Liver (tissue), 9 donors: Measurements from ENCODE around the gene TRIOBP. TPM values are rescaled to one million over a fixed set of nuclear protein-coding genes. Genes with fewer than 3 reads are reported as not detected.

Experiments used
- DNase-seq: peaks from one replicate; pipeline ENCODE4 v3.0.0-alpha.2; 2017; ENCODE audit warnings: low spot score
- H3K27ac ChIP-seq, 2 donors: one replicate each; pipeline ENCODE4 v1.7.0; 2013; ENCODE audit warnings: inconsistent platforms in 2 of 2, low read length in 2 of 2, control low read depth in 1 of 2, low read depth in 1 of 2, mild to moderate bottlenecking in 1 of 2
- H3K27me3 ChIP-seq, 4 donors: one replicate each; pipeline versions ENCODE4 v1.6.1 to v1.7.0; 2013; ENCODE audit warnings: low read length in 3 of 4, inconsistent platforms in 1 of 4, mild to moderate bottlenecking in 1 of 4, moderate library complexity in 1 of 4; ENCODE audit not compliant: control insufficient read depth in 4 of 4, insufficient read depth in 4 of 4
- H3K36me3 ChIP-seq, 4 donors: one replicate each; pipeline versions ENCODE4 v1.6.1 to v1.7.0; 2013; ENCODE audit warnings: low read length in 3 of 4, mild to moderate bottlenecking in 3 of 4, low read depth in 1 of 4, moderate library complexity in 1 of 4; ENCODE audit not compliant: control insufficient read depth in 4 of 4, insufficient read depth in 3 of 4
- H3K4me1 ChIP-seq, 4 donors: one replicate each; pipeline versions ENCODE4 v1.6.1 to v1.7.0; 2013; ENCODE audit warnings: low read length in 3 of 4, mild to moderate bottlenecking in 3 of 4, moderate library complexity in 1 of 4; ENCODE audit not compliant: control insufficient read depth in 4 of 4, insufficient read depth in 4 of 4
- H3K4me3 ChIP-seq, 3 donors: one replicate each; pipeline versions ENCODE4 v1.6.1 to v1.7.0; 2013; ENCODE audit warnings: low read length in 3 of 3, control low read depth in 1 of 3, low read depth in 1 of 3, mild to moderate bottlenecking in 1 of 3
- H3K9ac ChIP-seq, 2 donors: one replicate each; pipeline ENCODE4 v1.7.0; 2013; ENCODE audit warnings: low read length in 2 of 2, mild to moderate bottlenecking in 2 of 2, moderate library complexity in 2 of 2, control low read depth in 1 of 2, low read depth in 1 of 2
- H3K9me3 ChIP-seq, 4 donors: one replicate each; pipeline versions ENCODE4 v1.6.1 to v1.7.0; 2013; ENCODE audit warnings: low read length in 3 of 4; ENCODE audit not compliant: control insufficient read depth in 4 of 4
- ATF3 ChIP-seq: IDR thresholded peaks from 2 replicates; pipeline ENCODE4 v1.6.1; 2016; ENCODE audit warnings: antibody characterized with exemption
- CTCF ChIP-seq: fragments of 150-350 bp; IDR thresholded peaks from 2 replicates; pipeline ENCODE4 v1.5.1; 2017; ENCODE audit warnings: improper control_type of control experiment, low read depth, low read length; ENCODE audit not compliant: missing input control
- EGR1 ChIP-seq, 2 donors: IDR thresholded peaks; 2 replicates each; pipeline ENCODE4 v1.6.1; 2016 to 2018; ENCODE audit warnings: antibody characterized with exemption in 2 of 2, low read depth in 2 of 2
- FOXA1 ChIP-seq: IDR thresholded peaks from 2 replicates; pipeline ENCODE4 v1.6.1; 2016; ENCODE audit warnings: antibody characterized with exemption
- FOXA2 ChIP-seq: IDR thresholded peaks from 2 replicates; pipeline ENCODE4 v1.6.1; 2016; ENCODE audit warnings: antibody characterized with exemption
- GABPA ChIP-seq, 2 donors: IDR thresholded peaks in 1 of 2; conservative IDR thresholded peaks in 1 of 2; 2 replicates each; pipeline ENCODE4 v1.6.1; 2016; ENCODE audit warnings: antibody characterized with exemption in 2 of 2, mild to moderate bottlenecking in 1 of 2, moderate library complexity in 1 of 2
- HNF4A ChIP-seq, 2 donors: conservative IDR thresholded peaks; 2 replicates each; pipeline ENCODE4 v1.6.1; 2016; ENCODE audit warnings: antibody characterized with exemption in 2 of 2, mild to moderate bottlenecking in 2 of 2
- HNF4G ChIP-seq: IDR thresholded peaks from 2 replicates; pipeline ENCODE4 v1.6.1; 2016; ENCODE audit warnings: antibody characterized with exemption
- JUND ChIP-seq, 2 donors: IDR thresholded peaks; 2 replicates each; pipeline ENCODE4 v1.6.1; 2016; ENCODE audit warnings: antibody characterized with exemption in 2 of 2
- MAX ChIP-seq: IDR thresholded peaks from 2 replicates; pipeline ENCODE4 v1.6.1; 2016; ENCODE audit warnings: antibody characterized with exemption
- NR2F2 ChIP-seq: IDR thresholded peaks from 2 replicates; pipeline ENCODE4 v1.6.1; 2016; ENCODE audit warnings: antibody characterized with exemption
- RAD21 ChIP-seq, 2 donors: IDR thresholded peaks; 2 replicates each; pipeline ENCODE4 v1.6.1; 2016; ENCODE audit warnings: antibody characterized with exemption in 2 of 2, mild to moderate bottlenecking in 2 of 2
- REST ChIP-seq: IDR thresholded peaks from 2 replicates; pipeline ENCODE4 v1.6.1; 2016; ENCODE audit warnings: antibody characterized with exemption, mild to moderate bottlenecking
- RXRA ChIP-seq, 2 donors: IDR thresholded peaks; 2 replicates each; pipeline ENCODE4 v1.6.1; 2017 to 2018; ENCODE audit warnings: antibody characterized with exemption in 2 of 2, mild to moderate bottlenecking in 1 of 2
- SP1 ChIP-seq: IDR thresholded peaks from 2 replicates; pipeline ENCODE4 v1.6.1; 2018; ENCODE audit warnings: antibody characterized with exemption, mild to moderate bottlenecking
- TAF1 ChIP-seq: conservative IDR thresholded peaks from 2 replicates; pipeline ENCODE4 v1.6.1; 2016; ENCODE audit warnings: antibody characterized with exemption, mild to moderate bottlenecking
- YY1 ChIP-seq: IDR thresholded peaks from 2 replicates; pipeline ENCODE4 v1.6.1; 2016; ENCODE audit warnings: antibody characterized with exemption, mild to moderate bottlenecking
- ZBTB33 ChIP-seq: IDR thresholded peaks from 2 replicates; pipeline ENCODE4 v1.6.1; 2016; ENCODE audit warnings: antibody characterized with exemption
- WGBS: extraction: QIAGEN DNeasy Blood & Tissue Kit; methylation state at CpG from one replicate; pipeline ENCODE4 v1.1.7; 2013; 5-methylcytosine and 5-hydroxymethylcytosine counted together
- polyA plus RNA-seq, 2 donors: library from polyadenylated mRNA; stranded (reverse) in 1 of 2; unstranded in 1 of 2; fragments of 200-250 nt in 1 of 2; fragments of >200 nt in 1 of 2; fragmentation: Nextera tagmentation in 1 of 2; extraction: Ambion mirVana in 1 of 2; gene quantifications; one replicate each; pipeline versions ENCODE4 v1.2.1 to v1.2.3, GENCODE V29; 2013 to 2015
- total RNA-seq, 2 donors: library from RNA; depleted of rRNA; stranded (reverse); fragments of >200 nt; gene quantifications; one replicate each; pipeline ENCODE4 v1.2.3, GENCODE V29; 2014
- donor health status: healthy.
- donor health status: healthy.
- donor health status: healthy.
- donor health status: healthy.
- donor health status: healthy.

The TRIOBP gene
- total and polyA plus RNA-seq, 4 donors, result 4.8 to 41.1 (median 21.6) TPM

- H3K36me3 ChIP-seq, result peaks cover 2 to 21% (median 13%) of the 10 kb centered on the region in 4 donors
- 83% methylated on average over 6 of the region's 6 CpGs for WGBS
- H3K4me3 ChIP-seq, result no peak overlapping the region
- H3K4me1 ChIP-seq, result peaks cover 0 to 26% (median 12%) of the 10 kb centered on the region in 4 donors
- no peak overlapping the region for H3K9ac ChIP-seq
- H3K27me3 ChIP-seq, result no peaks in the 10 kb centered on the region
- H3K9me3 ChIP-seq, result no peaks in the 10 kb centered on the region
- no peak for DNase-seq
- no peak for TF ChIP-seq EGR1 (IDR thresholded peaks at IDR 0.05; ENCODE audit: low read depth in 2 of 2)
- no peak for TF ChIP-seq RAD21 (IDR thresholded peaks at IDR 0.05)
- no peak for TF ChIP-seq CTCF
- TF ChIP-seq ZBTB33, result no peak
- TF ChIP-seq HNF4G, result no peak
- TF ChIP-seq MAX, result no peak
- no peak for TF ChIP-seq NR2F2
- no peak overlapping the region for H3K27ac ChIP-seq
These were observed 67.8 kb downstream of the TRIOBP start for GRCh38 chr22:37764622-37765021.

GRCh38 chr22:37765498-37765897, 68.7 kb downstream of the TRIOBP start:
- 87% methylated on average over 13 of the region's 13 CpGs for WGBS
- H3K27ac ChIP-seq, result no peak overlapping the region
- no peak overlapping the region for H3K9ac ChIP-seq
- H3K4me3 ChIP-seq, result no peak overlapping the region
- TF ChIP-seq RAD21 (IDR thresholded peaks at IDR 0.05) (no peak), FOXA1 (no peak), ZBTB33 (no peak), FOXA2 (no peak), MAX (no peak), ATF3 (no peak), CTCF (no peak), HNF4A (conservative IDR thresholded peaks at IDR 0.05) (no peak), EGR1 (IDR thresholded peaks at IDR 0.05; ENCODE audit: low read depth in 2 of 2) (no peak), HNF4G (no peak), JUND (IDR thresholded peaks at IDR 0.05) (no peak), GABPA (IDR thresholded peaks at IDR 0.05 in 1 of 2, conservative IDR thresholded peaks at IDR 0.05 in 1 of 2) (no peak), YY1 (no peak), REST (no peak), NR2F2 (no peak), TAF1 (no peak), SP1 (no peak), RXRA (IDR thresholded peaks at IDR 0.05) (no peak)
- no peak for DNase-seq
- peaks cover 0 to 23% (median 6%) of the 10 kb centered on the region in 4 donors for H3K4me1 ChIP-seq
- no peaks in the 10 kb centered on the region for H3K27me3 ChIP-seq
- H3K9me3 ChIP-seq, result no peaks in the 10 kb centered on the region
- H3K36me3 ChIP-seq, result peaks cover 2 to 21% (median 13%) of the 10 kb centered on the region in 4 donors
